B cell (primary cell): ENCODE data around the gene ANKDD1B. TPM values are rescaled to one million over a fixed set of nuclear protein-coding genes. Genes with fewer than 3 reads are reported as not detected.
"Not testable (repeated sequence)": the region's sequence is repeated elsewhere in the genome, so short reads cannot be mapped to it uniquely, and the experiment has no call there.

ENCODE experiments used
- ATAC-seq: fragments of 200-7000 bp; cut with Tn5 transposase; one replicate; pipeline ENCODE4 v1.10.0; 2021; ENCODE audit warnings: low read depth, mild to moderate bottlenecking, moderate number of reproducible peaks, moderate library complexity
- CTCF ChIA-PET: fragments of 350-600 bp; sonication (Branson Sonifier 250); formaldehyde crosslinking; loops from one replicate; lab custom pipeline; 2021; ENCODE audit warnings: antibody characterized with exemption, inconsistent platforms; lab: Charles Lee
- POLR2A ChIA-PET: fragments of 350-600 bp; sonication (Branson Sonifier 250); formaldehyde crosslinking; loops from one replicate; lab custom pipeline; 2021; ENCODE audit warnings: antibody characterized with exemption; lab: Charles Lee
- DNase-seq: peaks from one replicate; pipeline ENCODE4 v3.0.0; 2013
- H2AFZ ChIP-seq: 2 replicates; pipeline ENCODE4 v1.6.1; 2012; ENCODE audit warnings: mild to moderate bottlenecking, low read depth, low read length; ENCODE audit not compliant: insufficient read depth, poor library complexity, severe bottlenecking
- H3K27ac ChIP-seq, 2 donors: 1 replicate in 1 of 2; 2 replicates in 1 of 2; pipeline ENCODE4 v1.5.1; 2012 to 2013; ENCODE audit warnings: low read length in 2 of 2, mild to moderate bottlenecking in 2 of 2, moderate library complexity in 1 of 2
- H3K27me3 ChIP-seq, 4 experiments: fragments of 200-600 bp in 1 of 4; sonication (generic) in 1 of 4; replicated peaks in 1 of 4; 1 replicate in 2 of 4; 2 replicates in 2 of 4; pipeline versions ENCODE4 v1.6.1 to v1.7.0; 2013 to 2016; ENCODE audit warnings: low read length in 3 of 4, mild to moderate bottlenecking in 2 of 4, mixed read lengths in 1 of 4, moderate library complexity in 1 of 4; ENCODE audit not compliant: insufficient read depth in 4 of 4, control insufficient read depth in 3 of 4; ENCODE audit errors: control extremely low read depth in 1 of 4
- H3K36me3 ChIP-seq, 2 experiments: replicated peaks in 1 of 2; 1 replicate in 1 of 2; 2 replicates in 1 of 2; pipeline versions ENCODE4 v1.6.1 to v1.7.1; 2013; ENCODE audit warnings: low read length in 1 of 2; ENCODE audit not compliant: insufficient read depth in 2 of 2, control insufficient read depth in 1 of 2; ENCODE audit errors: control extremely low read depth in 1 of 2, extremely low read depth in 1 of 2
- H3K4me1 ChIP-seq, 2 donors: fragments of 200-600 bp in 1 of 2; sonication (generic) in 1 of 2; 1 replicate in 1 of 2; 2 replicates in 1 of 2; pipeline versions ENCODE4 v1.5.1 to v1.6.1; 2013 to 2017; ENCODE audit warnings: low read length in 2 of 2; ENCODE audit not compliant: control insufficient read depth in 2 of 2, insufficient read depth in 2 of 2
- H3K4me2 ChIP-seq: replicated peaks from 2 replicates; pipeline ENCODE3; 2012; ENCODE audit warnings: mild to moderate bottlenecking, low read depth, low read length; ENCODE audit not compliant: poor library complexity, severe bottlenecking
- H3K4me3 ChIP-seq, 5 experiments: fragments of 200-600 bp in 1 of 5; sonication (generic) in 1 of 5; 1 replicate in 3 of 5; 2 replicates in 2 of 5; pipeline versions ENCODE4 v1.5.1 to v1.7.0; 2011 to 2016; ENCODE audit warnings: low read length in 4 of 5, mild to moderate bottlenecking in 4 of 5, low read depth in 2 of 5, control low read depth in 1 of 5, moderate library complexity in 1 of 5; ENCODE audit not compliant: insufficient read depth in 1 of 5; ENCODE audit errors: control extremely low read depth in 1 of 5, extremely low read depth in 1 of 5
- H3K79me2 ChIP-seq: fragments of 200-600 bp; sonication (generic); one replicate; pipeline ENCODE4 v1.6.0; 2016; ENCODE audit warnings: low read length; ENCODE audit not compliant: control insufficient read depth, insufficient read depth
- H3K9ac ChIP-seq: fragments of 200-600 bp; sonication (generic); 2 replicates; pipeline ENCODE4 v1.6.1; 2017; ENCODE audit warnings: mild to moderate bottlenecking, low read length, moderate library complexity
- H3K9me3 ChIP-seq, 3 donors: one replicate each; pipeline versions ENCODE4 v1.6.1 to v1.7.1; 2013; ENCODE audit warnings: low read length in 2 of 3; ENCODE audit not compliant: control insufficient read depth in 2 of 3, insufficient read depth in 1 of 3; ENCODE audit errors: control extremely low read depth in 1 of 3
- H4K20me1 ChIP-seq: 2 replicates; pipeline ENCODE4 v1.6.0; 2012; ENCODE audit warnings: mild to moderate bottlenecking, low read length; ENCODE audit not compliant: insufficient read depth, control insufficient read depth, poor library complexity, severe bottlenecking
- H3K27ac Mint-ChIP-seq: one replicate; pipeline ENCODE4 v1.8.0; 2021; ENCODE audit warnings: mixed read lengths
- H3K27me3 Mint-ChIP-seq: one replicate; pipeline ENCODE4 v1.8.0; 2021; ENCODE audit warnings: mixed read lengths
- H3K4me1 Mint-ChIP-seq: one replicate; pipeline ENCODE4 v1.8.0; 2021; ENCODE audit warnings: mixed read lengths
- H3K4me3 Mint-ChIP-seq: one replicate; pipeline ENCODE4 v1.8.0; 2021; ENCODE audit warnings: mixed read lengths
- H3K9me3 Mint-ChIP-seq: one replicate; pipeline ENCODE4 v1.8.0; 2022; ENCODE audit warnings: mixed read lengths; ENCODE audit not compliant: insufficient read depth
- EZH2 ChIP-seq: IDR thresholded peaks from 2 replicates; pipeline ENCODE4 v1.6.1; 2012; ENCODE audit warnings: borderline replicate concordance, low read depth, mild to moderate bottlenecking, moderate library complexity, low read length; ENCODE audit not compliant: insufficient read depth, poor library complexity, severe bottlenecking
- WGBS: methylation state at CpG from one replicate; pipeline ENCODE4 v1.1.5; 2013; ENCODE audit warnings: missing lambda C conversion rate; ENCODE audit not compliant: insufficient coverage; 5-methylcytosine and 5-hydroxymethylcytosine counted together
- intact Hi-C: fragments of 100-400 bp; cut with micrococcal nuclease; formaldehyde crosslinking; loops from one replicate; pipeline ENCODE4 v1.10.0; 2022
- polyA plus RNA-seq: library from polyadenylated mRNA; depleted of rRNA; stranded (reverse); fragments of >200 nt; gene quantifications from 2 replicates; pipeline ENCODE4 v1.2.3, GENCODE V29; 2012
- total RNA-seq, 2 donors: library from RNA; stranded (reverse); fragments of 120-200 nt in 1 of 2; gene quantifications; 1 replicate in 1 of 2; 2 replicates in 1 of 2; pipeline versions ENCODE4 v1.2.3 to v1.2.4, GENCODE V29; 2013 to 2022
- TF ChIP-seq, protein P1 (sequence below): fragments of 200-600 bp; IDR thresholded peaks from one replicate; pipeline ENCODE4 v1.8.0; 2022; ENCODE audit warnings: antibody characterized with exemption, mild to moderate bottlenecking

Gene ANKDD1B
- total and polyA plus RNA-seq, 2 donors (not counting 1 experiment from before 2014, with no cell fraction given): 0.30 to 1.1 TPM

DNA sequence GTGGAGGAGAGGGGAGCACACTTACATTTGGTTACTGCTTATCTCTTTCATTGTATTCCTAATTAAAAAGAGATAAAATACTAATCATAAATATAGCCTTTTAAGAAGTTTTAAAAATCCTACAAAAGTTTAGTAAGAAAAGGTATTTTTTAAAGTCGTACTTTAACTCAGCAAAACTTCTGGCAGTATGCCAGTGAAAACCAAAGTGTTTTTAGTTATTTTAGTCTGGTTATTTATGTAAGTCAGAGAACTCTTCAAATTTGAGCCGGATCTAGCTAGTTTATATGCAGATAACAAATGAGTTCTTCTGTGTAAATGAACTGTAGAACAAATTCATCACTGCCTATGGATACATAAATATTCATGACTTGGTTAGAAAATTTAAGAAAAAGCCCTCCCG is 36.5 kb upstream of the ANKDD1B start:
- WGBS: 40% methylated on average over 1 of the region's 3 CpGs
- intact Hi-C loops: loop anchor here (10.0 kb wide), 1 partner anchor 130 kb away; no protein-coding TSS in a partner anchor
- peak overlapping the region; percentile 19 for H3K9ac ChIP-seq
- H3K4me1 Mint-ChIP-seq: peaks cover 33% of the 10 kb centered on the region
- peak overlapping the region in 1 of 5 experiments; percentile 39 for H3K4me3 ChIP-seq
- TF ChIP-seq EZH2: no peak
- TF ChIP-seq, protein P1, sequence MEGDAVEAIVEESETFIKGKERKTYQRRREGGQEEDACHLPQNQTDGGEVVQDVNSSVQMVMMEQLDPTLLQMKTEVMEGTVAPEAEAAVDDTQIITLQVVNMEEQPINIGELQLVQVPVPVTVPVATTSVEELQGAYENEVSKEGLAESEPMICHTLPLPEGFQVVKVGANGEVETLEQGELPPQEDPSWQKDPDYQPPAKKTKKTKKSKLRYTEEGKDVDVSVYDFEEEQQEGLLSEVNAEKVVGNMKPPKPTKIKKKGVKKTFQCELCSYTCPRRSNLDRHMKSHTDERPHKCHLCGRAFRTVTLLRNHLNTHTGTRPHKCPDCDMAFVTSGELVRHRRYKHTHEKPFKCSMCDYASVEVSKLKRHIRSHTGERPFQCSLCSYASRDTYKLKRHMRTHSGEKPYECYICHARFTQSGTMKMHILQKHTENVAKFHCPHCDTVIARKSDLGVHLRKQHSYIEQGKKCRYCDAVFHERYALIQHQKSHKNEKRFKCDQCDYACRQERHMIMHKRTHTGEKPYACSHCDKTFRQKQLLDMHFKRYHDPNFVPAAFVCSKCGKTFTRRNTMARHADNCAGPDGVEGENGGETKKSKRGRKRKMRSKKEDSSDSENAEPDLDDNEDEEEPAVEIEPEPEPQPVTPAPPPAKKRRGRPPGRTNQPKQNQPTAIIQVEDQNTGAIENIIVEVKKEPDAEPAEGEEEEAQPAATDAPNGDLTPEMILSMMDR: no peak
- H3K27me3 Mint-ChIP-seq: no peaks in the 10 kb centered on the region
- peak overlapping the region; percentile 16 to 65 for H3K27ac ChIP-seq
- no peaks in the 10 kb centered on the region for H4K20me1 ChIP-seq
- peak overlapping the region; percentile 46 for H3K4me2 ChIP-seq
- H3K4me1 ChIP-seq: peaks cover 18 to 23% of the 10 kb centered on the region in 2 donors
- ATAC-seq (no peak), DNase-seq (peak; percentile 7)
- H3K36me3 ChIP-seq: peaks cover 8 to 13% of the 10 kb centered on the region in 2 experiments
- peak overlapping the region; percentile 60 for H3K27ac Mint-ChIP-seq
- CTCF ChIA-PET: no interaction called here
- H3K79me2 ChIP-seq: no peaks in the 10 kb centered on the region
- POLR2A ChIA-PET: no interaction called here
- no peak overlapping the region for H2AFZ ChIP-seq
- peak overlapping the region; percentile 78 for H3K4me3 Mint-ChIP-seq
- H3K9me3 ChIP-seq: no peaks in the 10 kb centered on the region
- H3K27me3 ChIP-seq: no peaks in the 10 kb centered on the region
- H3K9me3 Mint-ChIP-seq: no peaks in the 10 kb centered on the region

DNA sequence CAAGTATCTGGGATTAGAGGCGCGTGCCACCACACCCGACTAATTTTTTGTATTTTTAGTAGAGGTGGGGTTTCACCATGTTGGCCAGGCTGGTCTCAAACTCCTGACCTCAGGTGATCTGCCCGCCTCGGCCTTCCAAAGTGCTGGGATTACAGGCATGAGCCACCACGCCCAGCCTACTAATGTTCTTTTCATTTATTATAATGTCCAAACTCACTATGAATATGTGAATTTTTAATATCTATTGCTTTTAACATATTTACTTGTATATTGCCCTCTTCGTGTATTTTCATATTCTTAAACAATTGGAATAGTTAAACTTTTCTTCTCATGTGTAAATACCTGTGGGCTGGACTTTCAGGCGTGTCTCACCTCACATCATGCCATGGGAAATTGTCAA is 33.0 kb upstream of the ANKDD1B start:
- ATAC-seq, POLR2A ChIA-PET: not testable (repeated sequence)

More for the DNA sequence above, 33.0 kb upstream of the ANKDD1B start:
- H3K4me1 Mint-ChIP-seq: peaks cover 19% of the 10 kb centered on the region
- H3K4me3 Mint-ChIP-seq, H3K27ac Mint-ChIP-seq, DNase-seq, H4K20me1 ChIP-seq, H3K4me2 ChIP-seq, H3K9ac ChIP-seq, H3K79me2 ChIP-seq, H3K4me3 ChIP-seq, CTCF ChIA-PET, H3K9me3 ChIP-seq, H3K27ac ChIP-seq, H3K9me3 Mint-ChIP-seq, H3K27me3 Mint-ChIP-seq, H2AFZ ChIP-seq, H3K27me3 ChIP-seq: not testable (repeated sequence)
- WGBS: no CpG with 5 or more reads among the region's 8 CpGs
- peaks cover 6 to 19% of the 10 kb centered on the region in 2 experiments for H3K36me3 ChIP-seq
- peaks cover 12 to 14% of the 10 kb centered on the region in 2 donors for H3K4me1 ChIP-seq
- intact Hi-C loops: loop anchor here (10.0 kb wide), 1 partner anchor 133 kb away; no protein-coding TSS in a partner anchor
